T-cell (primary cell): ENCODE results near the gene CORO7. TPM values are rescaled to one million over a fixed set of nuclear protein-coding genes. Genes with fewer than 3 reads are reported as not detected.
A peak's percentile ranks its signal among the peaks of the same experiment; 100 is the strongest.

Experiments
- ATAC-seq, 4 experiments: fragments of 200-7000 bp in 3 of 4; fragments of 150-1000 bp in 1 of 4; cut with Tn5 transposase; replicated peaks in 1 of 4; 1 replicate in 3 of 4; 2 replicates in 1 of 4; pipeline ENCODE4 v1.10.0; 2021; ENCODE audit warnings: moderate library complexity in 3 of 4, mild to moderate bottlenecking in 2 of 4, moderate number of reproducible peaks in 1 of 4
- CTCF ChIA-PET, 2 donors: fragments of 300-600 bp; sonication (Branson Sonifier 250); formaldehyde crosslinking; loops; one replicate each; lab custom pipeline; 2022; ENCODE audit warnings: antibody characterized with exemption in 2 of 2; lab: Charles Lee
- POLR2A ChIA-PET, 2 donors: fragments of 300-600 bp; sonication (Branson Sonifier 250); formaldehyde crosslinking; loops; one replicate each; lab custom pipeline; 2022; ENCODE audit warnings: antibody characterized with exemption in 2 of 2; lab: Charles Lee
- DNase-seq, 35 experiments: peaks; one replicate each; pipeline versions ENCODE4 v3.0.0 to v3.0.0-alpha.2; 2013 to 2023
- H3K27ac ChIP-seq: one replicate; pipeline ENCODE4 v1.5.1; 2013; ENCODE audit warnings: low read length
- H3K27me3 ChIP-seq, 2 experiments: replicated peaks in 1 of 2; 1 replicate in 1 of 2; 2 replicates in 1 of 2; pipeline versions ENCODE4 v1.6.1 to v1.7.0; 2013; ENCODE audit warnings: low read length in 1 of 2, mixed read lengths in 1 of 2; ENCODE audit not compliant: control insufficient read depth in 2 of 2, insufficient read depth in 2 of 2; ENCODE audit errors: extremely low read depth in 1 of 2
- H3K36me3 ChIP-seq, 2 donors: 1 replicate in 1 of 2; 2 replicates in 1 of 2; pipeline versions ENCODE4 v1.6.1 to v1.7.0; 2013; ENCODE audit warnings: low read length in 1 of 2; ENCODE audit not compliant: control insufficient read depth in 2 of 2, insufficient read depth in 1 of 2; ENCODE audit errors: extremely low read depth in 1 of 2
- H3K4me1 ChIP-seq, 2 experiments: 1 replicate in 1 of 2; 2 replicates in 1 of 2; pipeline versions ENCODE4 v1.6.1 to v1.7.0; 2013; ENCODE audit warnings: low read length in 2 of 2, mixed read lengths in 1 of 2; ENCODE audit not compliant: insufficient read depth in 2 of 2, control insufficient read depth in 1 of 2; ENCODE audit errors: extremely low read depth in 1 of 2
- H3K4me3 ChIP-seq, 2 donors: 1 replicate in 1 of 2; 2 replicates in 1 of 2; pipeline versions ENCODE4 v1.5.1 to v1.7.0; 2013; ENCODE audit warnings: mild to moderate bottlenecking in 2 of 2, low read length in 1 of 2, moderate library complexity in 1 of 2; ENCODE audit not compliant: control insufficient read depth in 1 of 2; ENCODE audit errors: extremely low read depth in 1 of 2
- H3K9me3 ChIP-seq: 2 replicates; pipeline ENCODE4 v1.7.0; 2013
- H3K27ac Mint-ChIP-seq, 2 donors: one replicate each; pipeline ENCODE4 v1.8.0; 2020 to 2021; ENCODE audit warnings: mild to moderate bottlenecking in 2 of 2, mixed read lengths in 2 of 2
- H3K27me3 Mint-ChIP-seq, 2 donors: one replicate each; pipeline ENCODE4 v1.8.0; 2021 to 2022; ENCODE audit warnings: mixed read lengths in 2 of 2
- H3K36me3 Mint-ChIP-seq: one replicate; pipeline ENCODE4 v1.8.0; 2021; ENCODE audit warnings: mixed read lengths
- H3K4me1 Mint-ChIP-seq, 3 donors: one replicate each; pipeline ENCODE4 v1.8.0; 2020 to 2022; ENCODE audit warnings: mixed read lengths in 3 of 3, mild to moderate bottlenecking in 1 of 3
- H3K4me3 Mint-ChIP-seq, 3 donors: one replicate each; pipeline ENCODE4 v1.8.0; 2020 to 2022; ENCODE audit warnings: mild to moderate bottlenecking in 3 of 3, mixed read lengths in 3 of 3, moderate library complexity in 3 of 3
- H3K9me3 Mint-ChIP-seq, 3 donors: one replicate each; pipeline ENCODE4 v1.8.0; 2020 to 2022; ENCODE audit warnings: mixed read lengths in 3 of 3
- WGBS: methylation state at CpG from one replicate; pipeline ENCODE4 v1.1.5; 2013; ENCODE audit warnings: missing lambda C conversion rate; ENCODE audit not compliant: insufficient coverage; 5-methylcytosine and 5-hydroxymethylcytosine counted together
- total RNA-seq, 35 experiments: library from RNA in 6 of 35; stranded (reverse) in 6 of 35; fragments of 120-200 nt in 1 of 35; gene quantifications; one replicate each; pipeline versions ENCODE4 v1.2.1 to v1.2.4 and lab custom pipeline; 2013 to 2026

CORO7 gene
- total RNA-seq, 5 donors from 2014 or later (not counting 1 experiment from before 2014, with no cell fraction given), result 213 to 675 (median 230) TPM

- H3K4me3 Mint-ChIP-seq, result no peak overlapping the region
- H3K27ac Mint-ChIP-seq, result no peak overlapping the region
- CTCF ChIA-PET, result no interaction called here
- Histone ChIP-seq H3K9me3 (no peaks in the 10 kb centered on the region), H3K4me3 (no peak overlapping the region), H3K36me3 (peaks cover 7 to 63% of the 10 kb centered on the region in 2 donors), H3K27ac (no peak overlapping the region), H3K27me3 (no peaks in the 10 kb centered on the region), H3K4me1 (peaks cover 0 to 13% of the 10 kb centered on the region in 2 experiments)
- peaks cover 11% of the 10 kb centered on the region for H3K36me3 Mint-ChIP-seq
- DNase-seq (no peak), ATAC-seq (no peak)
- WGBS, result 91% methylated on average over 12 of the region's 13 CpGs
- H3K27me3 Mint-ChIP-seq, result no peaks in the 10 kb centered on the region
- H3K4me1 Mint-ChIP-seq, result peaks cover 0 to 8% (median 0%) of the 10 kb centered on the region in 3 donors
- no peaks in the 10 kb centered on the region for H3K9me3 Mint-ChIP-seq
- POLR2A ChIA-PET, result interaction anchor here in 1 of 2 donors (0.6 kb wide), 1 partner anchor 29 kb away, joined by 3 read pairs; no protein-coding TSS in a partner anchor
These were observed 50.4 kb downstream of the CORO7 start for GRCh38 chr16:4366016-4366415.

- Histone ChIP-seq H3K4me1 (peaks cover 0 to 10% of the 10 kb centered on the region in 2 experiments), H3K9me3 (no peaks in the 10 kb centered on the region), H3K4me3 (no peak overlapping the region), H3K27me3 (no peaks in the 10 kb centered on the region), H3K36me3 (peaks cover 7 to 67% of the 10 kb centered on the region in 2 donors), H3K27ac (no peak overlapping the region)
- Mint-ChIP-seq H3K27ac (no peak overlapping the region), H3K36me3 (peaks cover 11% of the 10 kb centered on the region), H3K9me3 (no peaks in the 10 kb centered on the region), H3K27me3 (no peaks in the 10 kb centered on the region), H3K4me3 (no peak overlapping the region), H3K4me1 (peaks cover 0 to 8% (median 0%) of the 10 kb centered on the region in 3 donors)
- CTCF ChIA-PET, result no interaction called here
- 92% methylated on average over 11 of the region's 12 CpGs for WGBS
- DNase-seq, result no peak
- no peak for ATAC-seq
- POLR2A ChIA-PET, result no interaction called here
These were observed 50.8 kb downstream of the CORO7 start for GRCh38 chr16:4365615-4366014.

GRCh38 chr16:4365014-4365406 lies 51.4 kb downstream of the CORO7 start:
- H3K9me3 ChIP-seq, result no peaks in the 10 kb centered on the region
- WGBS, result 90% methylated on average over 9 of the region's 10 CpGs
- H3K9me3 Mint-ChIP-seq, result no peaks in the 10 kb centered on the region
- H3K36me3 Mint-ChIP-seq, result peaks cover 11% of the 10 kb centered on the region
- ChIA-PET POLR2A (no interaction called here), CTCF (interaction anchor here in 1 of 2 donors (0.6 kb wide), 1 partner anchor 37 kb away, joined by 3 read pairs; no protein-coding TSS in a partner anchor)
- H3K27me3 ChIP-seq, result no peaks in the 10 kb centered on the region
- no peak overlapping the region for H3K4me3 Mint-ChIP-seq
- peaks cover 0 to 6% (median 0%) of the 10 kb centered on the region in 3 donors for H3K4me1 Mint-ChIP-seq
- DNase-seq, result no peak
- peaks cover 11 to 73% of the 10 kb centered on the region in 2 donors for H3K36me3 ChIP-seq
- H3K4me1 ChIP-seq, result peaks cover 0 to 7% of the 10 kb centered on the region in 2 experiments
- H3K27ac ChIP-seq, result no peak overlapping the region
- H3K4me3 ChIP-seq, result no peak overlapping the region
- no peak overlapping the region for H3K27ac Mint-ChIP-seq
- peak in 1 of 4 experiments; percentile 8 for ATAC-seq
- H3K27me3 Mint-ChIP-seq, result no peaks in the 10 kb centered on the region

- CTCF ChIA-PET, result interaction anchor here in 1 of 2 donors (0.6 kb wide), 1 partner anchor 37 kb away, joined by 3 read pairs; no protein-coding TSS in a partner anchor
- 91% methylated on average over 32 of the region's 37 CpGs for WGBS
- Histone ChIP-seq H3K27me3 (no peaks in the 10 kb centered on the region), H3K4me1 (peaks cover 0 to 9% of the 10 kb centered on the region in 2 experiments), H3K27ac (no peak overlapping the region), H3K9me3 (no peaks in the 10 kb centered on the region), H3K36me3 (peaks cover 12 to 77% of the 10 kb centered on the region in 2 donors), H3K4me3 (no peak overlapping the region)
- Mint-ChIP-seq H3K27me3 (no peaks in the 10 kb centered on the region), H3K9me3 (no peaks in the 10 kb centered on the region), H3K36me3 (peaks cover 11% of the 10 kb centered on the region), H3K4me3 (no peak overlapping the region), H3K27ac (no peak overlapping the region), H3K4me1 (peaks cover 0 to 6% (median 0%) of the 10 kb centered on the region in 3 donors)
- DNase-seq (no peak), ATAC-seq (no peak)
- POLR2A ChIA-PET, result no interaction called here
These were observed 52.0 kb downstream of the CORO7 start for GRCh38 chr16:4364196-4365013.

DNA sequence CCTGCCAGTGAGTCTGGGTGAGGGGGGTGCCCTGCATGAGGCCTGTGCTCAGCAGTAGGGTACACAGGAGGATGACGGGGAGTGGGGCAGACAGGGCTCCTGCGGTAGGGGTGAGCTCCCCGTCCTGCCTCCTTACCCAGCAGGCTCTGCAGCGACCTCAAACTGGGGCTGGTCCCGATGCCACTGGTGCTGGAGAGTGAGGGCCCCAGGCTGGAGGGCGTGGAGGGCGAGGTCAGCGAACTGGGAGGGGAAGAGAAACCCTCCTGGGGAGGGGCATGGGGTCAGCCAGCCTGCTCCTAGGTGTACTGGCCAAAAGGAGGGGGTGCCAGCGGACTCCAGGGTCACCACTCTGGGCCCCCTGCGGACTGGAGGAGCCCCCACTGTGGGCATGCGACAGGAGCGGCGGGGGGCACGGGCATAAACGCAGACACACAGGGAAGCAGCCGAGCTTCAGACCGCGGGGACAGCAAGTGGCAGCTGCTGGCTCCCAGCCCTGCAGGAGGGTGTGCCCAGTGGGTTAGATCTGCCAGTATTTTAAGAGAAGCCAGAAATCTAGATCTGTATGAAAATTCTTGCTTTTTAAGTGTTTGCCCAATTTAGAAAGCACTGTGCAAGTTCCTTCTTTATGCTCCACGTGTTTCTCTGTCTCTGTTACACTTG lies 53.8 kb downstream of the CORO7 start:
- CTCF ChIA-PET, result no interaction called here
- WGBS, result over 99% methylated on average over 11 of the region's 19 CpGs
- Histone ChIP-seq H3K4me3 (no peak overlapping the region), H3K9me3 (no peaks in the 10 kb centered on the region), H3K36me3 (peaks cover 12 to 88% of the 10 kb centered on the region in 2 donors), H3K27ac (no peak overlapping the region), H3K27me3 (no peaks in the 10 kb centered on the region), H3K4me1 (peaks cover 0 to 14% of the 10 kb centered on the region in 2 experiments)
- Mint-ChIP-seq H3K9me3 (no peaks in the 10 kb centered on the region), H3K27ac (no peak overlapping the region), H3K36me3 (peaks cover 14% of the 10 kb centered on the region), H3K27me3 (no peaks in the 10 kb centered on the region), H3K4me1 (peaks cover 0 to 7% (median 2%) of the 10 kb centered on the region in 3 donors), H3K4me3 (no peak overlapping the region)
- DNase-seq (no peak), ATAC-seq (no peak)
- POLR2A ChIA-PET, result no interaction called here

DNA sequence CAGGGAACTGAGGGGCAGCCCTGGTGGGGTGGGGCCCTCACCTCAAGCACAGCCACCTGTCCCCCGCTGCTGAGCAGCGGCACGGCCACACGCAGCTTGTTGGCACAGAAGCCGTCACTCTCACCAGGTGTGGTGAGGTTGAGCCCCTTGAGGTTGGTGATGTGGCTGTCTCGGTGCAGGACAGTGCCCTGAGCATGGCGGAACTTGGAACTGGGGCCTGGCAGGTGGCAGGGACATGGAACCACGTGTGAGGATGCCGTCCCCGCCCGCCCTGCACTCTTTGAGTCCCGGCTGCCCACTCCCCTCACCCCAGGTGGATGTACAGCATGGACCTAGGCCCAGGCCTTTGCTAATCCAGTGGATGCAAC lies 54.5 kb downstream of the CORO7 start:
- Mint-ChIP-seq H3K4me1 (peaks cover 0 to 3% (median 2%) of the 10 kb centered on the region in 3 donors), H3K9me3 (no peaks in the 10 kb centered on the region), H3K27ac (no peak overlapping the region), H3K27me3 (no peaks in the 10 kb centered on the region), H3K36me3 (peaks cover 13% of the 10 kb centered on the region), H3K4me3 (no peak overlapping the region)
- DNase-seq, result no peak
- no peaks in the 10 kb centered on the region for H3K9me3 ChIP-seq
- peaks cover 0 to 11% of the 10 kb centered on the region in 2 experiments for H3K4me1 ChIP-seq
- POLR2A ChIA-PET, result no interaction called here
- no peaks in the 10 kb centered on the region for H3K27me3 ChIP-seq
- CTCF ChIA-PET, result interaction anchor here in 1 of 2 donors (0.5 kb wide), 1 partner anchor 117 kb away, joined by 3 read pairs; no protein-coding TSS in a partner anchor
- no peak overlapping the region for H3K27ac ChIP-seq
- no peak overlapping the region for H3K4me3 ChIP-seq
- peaks cover 12 to 86% of the 10 kb centered on the region in 2 donors for H3K36me3 ChIP-seq
- no peak for ATAC-seq
- WGBS, result 95% methylated on average over 6 of the region's 12 CpGs
